ENCODE data around the gene NCBP3. TPM values are rescaled to one million over a fixed set of nuclear protein-coding genes. Genes with fewer than 3 reads are reported as not detected.

NCBP3 gene
- total and polyA plus RNA-seq, 2 donors from 2014 or later = 14.5 to 41.5 TPM

DNA sequence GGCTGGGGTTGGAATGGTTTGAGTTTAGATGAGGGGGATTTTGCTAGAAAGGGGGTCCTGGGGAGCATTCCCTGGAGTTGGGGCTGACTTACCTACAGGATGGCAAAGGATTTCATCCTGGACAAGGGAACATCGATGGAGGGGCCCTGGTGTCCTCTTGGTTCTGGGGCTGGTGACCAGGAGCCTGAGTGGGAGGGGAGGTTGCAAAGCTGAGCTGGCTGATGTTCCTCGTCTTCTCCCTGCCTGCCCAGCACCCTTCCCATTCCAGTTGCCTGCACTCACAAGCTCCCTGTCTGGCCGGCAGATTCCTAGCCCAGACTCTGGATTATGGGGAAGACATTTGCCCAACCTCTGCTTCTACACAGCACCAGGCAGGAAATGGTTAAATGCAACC is 82.3 kb downstream of the NCBP3 start:
- Histone ChIP-seq H3K36me3 (ENCODE audit: control insufficient read depth in 2 of 3, insufficient read depth in 3 of 3, low read length in 3 of 3) (no peaks in the 10 kb centered on the region), H3K27me3 (ENCODE audit: control insufficient read depth, insufficient read depth, low read length) (no peaks in the 10 kb centered on the region), H3K9me3 (ENCODE audit: control insufficient read depth in 2 of 3, insufficient read depth in 1 of 3, low read length in 3 of 3) (peaks cover 0 to 9% (median 0%) of the 10 kb centered on the region in 3 donors), H3K27ac (ENCODE audit: low read depth in 2 of 2, low read length in 2 of 2) (no peak overlapping the region), H3K4me1 (ENCODE audit: control insufficient read depth in 2 of 3, insufficient read depth in 2 of 3, low read depth in 1 of 3, low read length in 3 of 3) (no peaks in the 10 kb centered on the region), H3K9ac (ENCODE audit: low read length in 3 of 3) (no peak overlapping the region), H3K4me3 (ENCODE audit: low read length in 3 of 3) (no peak overlapping the region)
- intact Hi-C loops (cut with DNase I) = no loop called here
- FAIRE-seq (no peak), DNase-seq (peak in 1 of 5 donors; percentile 32)
- TF ChIP-seq, protein P1, sequence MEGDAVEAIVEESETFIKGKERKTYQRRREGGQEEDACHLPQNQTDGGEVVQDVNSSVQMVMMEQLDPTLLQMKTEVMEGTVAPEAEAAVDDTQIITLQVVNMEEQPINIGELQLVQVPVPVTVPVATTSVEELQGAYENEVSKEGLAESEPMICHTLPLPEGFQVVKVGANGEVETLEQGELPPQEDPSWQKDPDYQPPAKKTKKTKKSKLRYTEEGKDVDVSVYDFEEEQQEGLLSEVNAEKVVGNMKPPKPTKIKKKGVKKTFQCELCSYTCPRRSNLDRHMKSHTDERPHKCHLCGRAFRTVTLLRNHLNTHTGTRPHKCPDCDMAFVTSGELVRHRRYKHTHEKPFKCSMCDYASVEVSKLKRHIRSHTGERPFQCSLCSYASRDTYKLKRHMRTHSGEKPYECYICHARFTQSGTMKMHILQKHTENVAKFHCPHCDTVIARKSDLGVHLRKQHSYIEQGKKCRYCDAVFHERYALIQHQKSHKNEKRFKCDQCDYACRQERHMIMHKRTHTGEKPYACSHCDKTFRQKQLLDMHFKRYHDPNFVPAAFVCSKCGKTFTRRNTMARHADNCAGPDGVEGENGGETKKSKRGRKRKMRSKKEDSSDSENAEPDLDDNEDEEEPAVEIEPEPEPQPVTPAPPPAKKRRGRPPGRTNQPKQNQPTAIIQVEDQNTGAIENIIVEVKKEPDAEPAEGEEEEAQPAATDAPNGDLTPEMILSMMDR (IDR thresholded peaks at IDR 0.05; ENCODE audit: borderline replicate concordance, extremely low read depth, insufficient read depth) = no peak

DNA sequence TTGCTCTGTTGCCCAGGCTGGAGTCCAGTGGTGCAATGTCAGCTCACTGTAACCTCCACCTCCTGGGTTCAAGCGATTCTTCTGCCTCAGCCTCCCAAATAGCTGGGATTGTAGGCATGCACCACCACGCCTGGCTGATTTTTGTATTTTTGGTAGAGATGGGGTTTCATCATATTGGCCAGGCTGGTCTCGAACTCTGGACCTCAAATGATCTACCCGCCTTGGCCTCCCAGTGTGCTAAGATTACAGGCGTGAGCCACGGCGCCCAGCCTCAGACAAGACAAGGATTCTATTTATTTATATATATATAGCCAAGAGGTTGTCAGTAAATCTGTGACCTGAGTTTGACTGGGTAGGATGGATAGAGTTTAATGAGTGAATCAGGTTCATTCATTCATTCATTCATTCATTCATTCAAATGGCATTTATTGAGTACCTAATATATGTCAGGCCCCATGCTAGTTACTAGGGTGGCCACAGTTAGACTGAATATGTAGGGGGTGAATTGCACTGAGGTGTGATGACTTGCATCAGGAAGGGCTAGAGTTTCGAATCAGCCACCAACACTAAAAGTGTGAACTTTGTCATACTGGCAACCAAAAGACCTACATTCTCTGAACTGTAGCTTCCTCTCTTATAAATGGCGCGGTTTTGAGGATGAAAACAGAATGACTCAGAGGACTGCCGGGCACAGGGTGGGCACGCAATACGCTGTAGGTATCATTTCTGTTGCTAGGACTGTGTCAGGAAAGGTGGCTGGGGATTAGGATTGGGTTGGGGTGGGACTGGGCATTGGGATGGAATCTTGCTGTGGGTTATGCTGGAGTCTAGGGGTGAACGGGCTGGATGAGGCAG is 82.9 kb downstream of the NCBP3 start:
- Histone ChIP-seq H3K9me3 (ENCODE audit: control insufficient read depth in 2 of 3, insufficient read depth in 1 of 3, low read length in 3 of 3) (peaks cover 0 to 9% (median 0%) of the 10 kb centered on the region in 3 donors), H3K36me3 (ENCODE audit: control insufficient read depth in 2 of 3, insufficient read depth in 3 of 3, low read length in 3 of 3) (no peaks in the 10 kb centered on the region), H3K4me3 (ENCODE audit: low read length in 3 of 3) (no peak overlapping the region), H3K27ac (ENCODE audit: low read depth in 2 of 2, low read length in 2 of 2) (no peak overlapping the region), H3K4me1 (ENCODE audit: control insufficient read depth in 2 of 3, insufficient read depth in 2 of 3, low read depth in 1 of 3, low read length in 3 of 3) (no peaks in the 10 kb centered on the region), H3K9ac (ENCODE audit: low read length in 3 of 3) (no peak overlapping the region), H3K27me3 (ENCODE audit: control insufficient read depth, insufficient read depth, low read length) (no peaks in the 10 kb centered on the region)
- DNase-seq = peak in 1 of 5 donors; percentile 22
- FAIRE-seq = no peak
- TF ChIP-seq, protein P1 (IDR thresholded peaks at IDR 0.05; ENCODE audit: borderline replicate concordance, extremely low read depth, insufficient read depth) = no peak
- intact Hi-C loops (cut with DNase I) = no loop called here

DNA sequence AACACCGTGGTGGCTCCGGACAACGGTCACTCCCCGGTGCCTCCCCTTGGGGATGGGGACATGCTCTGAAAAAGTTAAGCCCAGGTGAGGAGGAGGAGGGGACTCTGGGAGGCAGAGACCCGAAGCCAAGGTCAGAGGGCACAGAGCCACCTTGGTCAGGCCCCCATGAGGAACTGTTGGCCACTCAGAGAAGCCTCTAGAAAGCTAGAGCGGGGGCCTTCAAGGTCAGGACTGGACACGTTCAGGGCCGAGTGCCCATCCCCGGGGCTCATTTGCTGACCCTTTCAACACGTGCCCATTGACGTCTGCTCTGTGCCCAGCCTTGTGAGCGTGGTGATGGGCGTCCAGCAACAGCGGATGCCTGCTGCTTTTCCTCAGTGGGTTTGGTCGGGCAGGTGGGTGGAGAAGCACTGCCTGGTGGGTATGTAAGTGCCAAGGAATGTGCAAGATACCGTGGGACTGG is 84.1 kb downstream of the NCBP3 start:
- no peaks in the 10 kb centered on the region for H3K36me3 ChIP-seq (ENCODE audit: control insufficient read depth in 2 of 3, insufficient read depth in 3 of 3, low read length in 3 of 3)
- no peaks in the 10 kb centered on the region for H3K27me3 ChIP-seq (ENCODE audit: control insufficient read depth, insufficient read depth, low read length)
- peaks cover 0 to 9% (median 0%) of the 10 kb centered on the region in 3 donors for H3K9me3 ChIP-seq (ENCODE audit: control insufficient read depth in 2 of 3, insufficient read depth in 1 of 3, low read length in 3 of 3)
- H3K4me3 ChIP-seq (ENCODE audit: low read length in 3 of 3) = no peak overlapping the region
- FAIRE-seq (no peak), DNase-seq (no peak)
- intact Hi-C loops (cut with DNase I) = no loop called here
- H3K27ac ChIP-seq (ENCODE audit: low read depth in 2 of 2, low read length in 2 of 2) = no peak overlapping the region
- TF ChIP-seq, protein P1 (IDR thresholded peaks at IDR 0.05; ENCODE audit: borderline replicate concordance, extremely low read depth, insufficient read depth) = no peak
- no peaks in the 10 kb centered on the region for H3K4me1 ChIP-seq (ENCODE audit: control insufficient read depth in 2 of 3, insufficient read depth in 2 of 3, low read depth in 1 of 3, low read length in 3 of 3)
- H3K9ac ChIP-seq (ENCODE audit: low read length in 3 of 3) = no peak overlapping the region
